K562 (cell line): Measurements from ENCODE around the gene IRF4. TPM values are rescaled to one million over a fixed set of nuclear protein-coding genes. Genes with fewer than 3 reads are reported as not detected.

ENCODE experiments used
- ATAC-seq: fragments of 200-7000 bp; cut with Tn5 transposase; 3 replicates; pipeline ENCODE4 v1.9.1; 2020; ENCODE audit warnings: moderate library complexity
- BruUV-seq: library from RNA; stranded (reverse); fragments of 400-500 nt; replicated peaks from 2 replicates; lab custom pipeline; 2021; lab: Mats Ljungman, UMichigan
- CTCF ChIA-PET: fragments of 300-600 bp; formaldehyde crosslinking; extraction: SDS; loops from one replicate; lab custom pipeline; 2021; ENCODE audit warnings: low intra/inter-chr PET ratio; lab: Yijun Ruan, JAX
- POLR2A ChIA-PET: fragments of 300-600, 350-650 bp; sonication (Branson Sonifier 250); formaldehyde crosslinking; extraction: SDS; loops from one replicate; lab custom pipeline; 2021; ENCODE audit warnings: antibody characterized with exemption, inconsistent platforms; lab: Yijun Ruan, JAX
- DNase-seq, 4 experiments: peaks; one replicate each; pipeline versions ENCODE4 v3.0.0 to v3.0.0-alpha.2; 2011 to 2018; ENCODE audit warnings: low spot score in 3 of 4, mixed read lengths in 3 of 4; ENCODE audit errors: extremely low read depth in 1 of 4
- FAIRE-seq: peaks from 2 replicates; lab custom pipeline; 2011; peaks lifted over from hg19 to GRCh38; lab: Jason Lieb, UNC
- H2AFZ ChIP-seq: 2 replicates; pipeline ENCODE4 v1.6.0; 2011; ENCODE audit warnings: low read depth, low read length, control low read depth, inconsistent platforms
- H3K27ac ChIP-seq: fragments of 200-600 bp; 3 replicates; pipeline ENCODE4 v1.8.0; 2011; ENCODE audit warnings: low read depth, mild to moderate bottlenecking, control low read depth, inconsistent platforms, low read length, moderate library complexity, mixed read lengths; ENCODE audit errors: extremely low read depth
- H3K27me3 ChIP-seq, 2 experiments: fragments of 300-600 bp in 1 of 2; 2 replicates in 1 of 2; 3 replicates in 1 of 2; pipeline versions ENCODE4 v1.6.0 to v1.8.0; 2011; ENCODE audit warnings: inconsistent platforms in 2 of 2, low read length in 2 of 2, mild to moderate bottlenecking in 1 of 2, mixed read lengths in 1 of 2, moderate library complexity in 1 of 2; ENCODE audit not compliant: control insufficient read depth in 2 of 2, insufficient read depth in 2 of 2
- H3K36me3 ChIP-seq: fragments of 300-600 bp; 3 replicates; pipeline ENCODE4 v1.8.0; 2011; ENCODE audit warnings: mild to moderate bottlenecking, low read length, inconsistent platforms; ENCODE audit not compliant: control insufficient read depth, insufficient read depth
- H3K4me1 ChIP-seq, 2 experiments: fragments of 200-600 bp in 1 of 2; replicated peaks in 1 of 2; 2 replicates in 1 of 2; 3 replicates in 1 of 2; pipeline versions ENCODE4 v1.5.1 to v1.8.0; 2011; ENCODE audit warnings: inconsistent platforms in 2 of 2, low read length in 2 of 2, mild to moderate bottlenecking in 1 of 2, mixed read lengths in 1 of 2, moderate library complexity in 1 of 2; ENCODE audit not compliant: control insufficient read depth in 2 of 2, insufficient read depth in 2 of 2
- H3K4me2 ChIP-seq: 2 replicates; pipeline ENCODE4 v1.6.1; 2011; ENCODE audit warnings: low read length, control low read depth, inconsistent platforms, mixed read lengths; ENCODE audit not compliant: insufficient read depth
- H3K4me3 ChIP-seq: fragments of 200-600 bp; sonication (generic), shearing (Covaris generic); 2 replicates; pipeline ENCODE4 v1.5.1; 2016; ENCODE audit warnings: control low read depth, inconsistent platforms
- H3K79me2 ChIP-seq: fragments of 200-600 bp; 3 replicates; pipeline ENCODE4 v1.8.0; 2011; ENCODE audit warnings: low read length, inconsistent platforms; ENCODE audit not compliant: control insufficient read depth, insufficient read depth
- H3K9ac ChIP-seq, 2 experiments: 2 replicates each; pipeline versions ENCODE4 v1.6.0 to v1.6.1; 2011; ENCODE audit warnings: low read depth in 2 of 2, low read length in 2 of 2, control low read depth in 1 of 2, inconsistent platforms in 1 of 2, mild to moderate bottlenecking in 1 of 2, mixed read lengths in 1 of 2; ENCODE audit not compliant: insufficient read depth in 1 of 2
- H3K9me1 ChIP-seq: one replicate; pipeline ENCODE4 v1.6.0; 2011; ENCODE audit warnings: inconsistent platforms, mild to moderate bottlenecking, low read length, moderate library complexity; ENCODE audit not compliant: control insufficient read depth, insufficient read depth
- H3K9me3 ChIP-seq: replicated peaks from 2 replicates; pipeline ENCODE4 v1.5.1; 2011; ENCODE audit warnings: low read depth, low read length, inconsistent platforms; ENCODE audit not compliant: control insufficient read depth, insufficient read depth
- H4K20me1 ChIP-seq: replicated peaks from 2 replicates; pipeline ENCODE4 v1.6.1; 2011; ENCODE audit warnings: low read length, inconsistent platforms, mixed read lengths; ENCODE audit not compliant: control insufficient read depth, insufficient read depth
- CBFA2T2 ChIP-seq: fragments of 450-650 bp; conservative IDR thresholded peaks from 2 replicates; pipeline ENCODE4 v1.6.1; 2017; ENCODE audit warnings: mild to moderate bottlenecking
- E2F6 ChIP-seq, 2 experiments: IDR thresholded peaks; 2 replicates each; pipeline ENCODE4 v1.6.1; 2011; ENCODE audit warnings: borderline replicate concordance in 1 of 2, control low read depth in 1 of 2, low read depth in 1 of 2, low read length in 1 of 2, mild to moderate bottlenecking in 1 of 2, mixed read lengths in 1 of 2, moderate library complexity in 1 of 2; ENCODE audit not compliant: insufficient read depth in 1 of 2, insufficient read length in 1 of 2, poor library complexity in 1 of 2, severe bottlenecking in 1 of 2; ENCODE audit errors: extremely low read depth in 1 of 2
- EHMT2 ChIP-seq: fragments of 450-650 bp; IDR thresholded peaks from 2 replicates; pipeline ENCODE4 v1.6.1; 2018; ENCODE audit warnings: antibody characterized with exemption
- HMBOX1 ChIP-seq: sonication (generic); IDR thresholded peaks from 2 replicates; pipeline ENCODE4 v1.6.1; 2016
- IRF1 ChIP-seq: sonication (generic); formaldehyde crosslinking; IDR thresholded peaks from 2 replicates; pipeline ENCODE4 v1.8.0; 2022; ENCODE audit warnings: missing genetic modification reagents, mild to moderate bottlenecking, borderline replicate concordance
- POLR2H ChIP-seq: IDR thresholded peaks from 2 replicates; pipeline ENCODE4 v1.6.1; 2016; ENCODE audit warnings: missing genetic modification characterization, low read depth, mild to moderate bottlenecking, control low read depth, missing compliant biosample characterization, moderate library complexity
- PRDM10 ChIP-seq: fragments of 450-650 bp; IDR thresholded peaks from 2 replicates; pipeline ENCODE4 v1.6.1; 2018; ENCODE audit not compliant: partially characterized antibody
- RBFOX2 ChIP-seq: fragments of 200-400 bp; formaldehyde crosslinking; IDR thresholded peaks from 2 replicates; pipeline ENCODE4 v1.6.1; 2017; ENCODE audit warnings: low read depth, mild to moderate bottlenecking, low read length, moderate library complexity
- SNIP1 ChIP-seq: fragments of 450-650 bp; IDR thresholded peaks from 2 replicates; pipeline ENCODE4 v1.7.1; 2017; ENCODE audit warnings: low read depth, mild to moderate bottlenecking
- ZBTB11 ChIP-seq, 3 experiments: fragments of 200-800 bp in 1 of 3; fragments of 250-450 bp in 1 of 3; fragments of 450-650 bp in 1 of 3; sonication (Bioruptor Pico) in 1 of 3; sonication (Bioruptor generic) in 1 of 3; formaldehyde crosslinking in 1 of 3; IDR thresholded peaks; 2 replicates each; pipeline versions ENCODE4 v1.6.1 to v1.8.0; 2016 to 2022; ENCODE audit warnings: mild to moderate bottlenecking in 2 of 3, missing genetic modification characterization in 2 of 3, missing compliant biosample characterization in 1 of 3, moderate library complexity in 1 of 3
- ZNF764 ChIP-seq: fragments of 250-450 bp; sonication (Bioruptor Pico); IDR thresholded peaks from 2 replicates; pipeline ENCODE4 v1.4.0; 2020; ENCODE audit warnings: low read depth, mild to moderate bottlenecking, moderate library complexity
- WGBS: fragments of 100-300 bp; shearing (Covaris generic); methylation state at CpG from one replicate; pipeline ENCODE4 v1.1.6; 2016; ENCODE audit warnings: low coverage, mixed read lengths; ENCODE audit not compliant: insufficient coverage; ENCODE audit errors: missing lambda C conversion rate; 5-methylcytosine and 5-hydroxymethylcytosine counted together
- in situ Hi-C: fragments of 300-500 bp; cut with MboI; formaldehyde crosslinking; loops from 4 replicates; pipeline ENCODE4 v1.15.0; 2018; ENCODE audit warnings: inconsistent platforms, mixed read lengths
- intact Hi-C: fragments of 100-400 bp; cut with micrococcal nuclease; formaldehyde crosslinking; loops from 2 replicates; pipeline ENCODE4 v1.14.2; 2022
- polyA plus RNA-seq, 8 experiments: library from polyadenylated mRNA; depleted of rRNA in 4 of 8; stranded (reverse) in 5 of 8; unstranded in 3 of 8; fragments of >200 nt; fragmentation: Nextera tagmentation in 2 of 8; fragmentation: Illumina TruSeq in 1 of 8; extraction: Ambion mirVana in 2 of 8; extraction: Trizol in 1 of 8; gene quantifications; 2 replicates each; pipeline versions ENCODE4 v1.2.1 to v1.2.3, GENCODE V29; 2011 to 2014; ENCODE audit warnings: inconsistent platforms in 1 of 8, missing spikeins in 1 of 8
- total RNA-seq, 7 experiments: library from RNA; depleted of rRNA in 6 of 7; stranded (reverse); fragments of >200 nt in 6 of 7; fragmentation: Illumina TruSeq in 2 of 7; extraction: Trizol in 2 of 7; gene quantifications; 2 replicates each; pipeline versions ENCODE4 v1.2.1 to v1.2.3, GENCODE V29; 2011 to 2021; ENCODE audit warnings: low replicate concordance in 1 of 7

Gene IRF4
- total and polyA plus RNA-seq, 9 of the 15 experiments (the other 6 are each of a cell fraction or from before 2014, with no cell fraction given), result 0.05 to 0.33 (median 0.09) TPM; not detected in 6

GRCh38 chr6:431504-431903, 40.0 kb downstream of the IRF4 start:
- Histone ChIP-seq H3K9me3 (no peaks in the 10 kb centered on the region), H3K4me1 (peaks cover 0 to 7% of the 10 kb centered on the region in 2 experiments; a peak in 2 of 5 replicates), H3K9ac (no peak overlapping the region), H2AFZ (no peak overlapping the region), H3K4me2 (no peak overlapping the region), H3K4me3 (no peak overlapping the region), H3K27me3 (peaks cover 46 to 76% of the 10 kb centered on the region in 2 experiments), H4K20me1 (no peaks in the 10 kb centered on the region), H3K79me2 (no peaks in the 10 kb centered on the region), H3K27ac (no peak overlapping the region), H3K36me3 (no peaks in the 10 kb centered on the region), H3K9me1 (no peaks in the 10 kb centered on the region)
- DNase-seq (no peak), ATAC-seq (no peak), FAIRE-seq (no peak)
- intact Hi-C loops (no loop called here), in situ Hi-C loops (no loop called here)
- no TSS peak for BruUV-seq
- ChIA-PET CTCF (no interaction called here), POLR2A (no interaction called here)
- under 1% methylated on average over 10 of the region's 10 CpGs for WGBS
- TF ChIP-seq ZNF764 (CRISPR knock-in tag), result no peak
- no peak for TF ChIP-seq PRDM10
- no peak for TF ChIP-seq EHMT2
- no peak for TF ChIP-seq HMBOX1
- TF ChIP-seq ZBTB11 (CRISPR knock-in tag; IDR thresholded peaks at IDR 0.05), result no peak
- no peak for TF ChIP-seq RBFOX2
- no peak for TF ChIP-seq CBFA2T2
- TF ChIP-seq E2F6 (IDR thresholded peaks at IDR 0.05; ENCODE audit: borderline replicate concordance in 1 of 2, extremely low read depth in 1 of 2, insufficient read depth in 1 of 2, insufficient read length in 1 of 2, low read depth in 1 of 2, low read length in 1 of 2, poor library complexity in 1 of 2, severe bottlenecking in 1 of 2), result no peak
- TF ChIP-seq IRF1 (CRISPR knock-in tag), result no peak
- no peak for TF ChIP-seq POLR2H
- TF ChIP-seq SNIP1, result no peak
